ENCODE measurements around the gene P2RY11. TPM values are rescaled to one million over a fixed set of nuclear protein-coding genes. Genes with fewer than 3 reads are reported as not detected.

The P2RY11 gene
- total RNA-seq, 1 donor from 2014 or later = 62.5 TPM

GRCh38 chr19:10087296-10088061 is 24.0 kb upstream of the P2RY11 start:
- intact Hi-C loops (cut with micrococcal nuclease) = loop anchor here (10.0 kb wide), 1 partner anchor 1253 kb away; the partner anchor contains the start of genes MBD3L1 and ZNF558
- Mint-ChIP-seq H3K4me1 (peaks cover 14% of the 10 kb centered on the region), H3K27me3 (no peaks in the 10 kb centered on the region), H3K4me3 (peak overlapping the region; percentile 91), H3K36me3 (ENCODE audit: low read depth) (peaks cover 35% of the 10 kb centered on the region), H3K27ac (peak overlapping the region; percentile 79), H3K9me3 (no peaks in the 10 kb centered on the region)
- no peak for DNase-seq

GRCh38 chr19:10088949-10089554 is 22.4 kb upstream of the P2RY11 start:
- Mint-ChIP-seq H3K4me3 (no peak overlapping the region), H3K27ac (no peak overlapping the region), H3K4me1 (peaks cover 15% of the 10 kb centered on the region), H3K36me3 (ENCODE audit: low read depth) (peaks cover 47% of the 10 kb centered on the region), H3K27me3 (no peaks in the 10 kb centered on the region), H3K9me3 (no peaks in the 10 kb centered on the region)
- peak; percentile 56 for DNase-seq
- intact Hi-C loops (cut with micrococcal nuclease) = loop anchor here (10.0 kb wide), 1 partner anchor 1254 kb away; the partner anchor contains the start of genes MBD3L1 and ZNF558

GRCh38 chr19:10089801-10090375 is 21.6 kb upstream of the P2RY11 start:
- Mint-ChIP-seq H3K4me3 (no peak overlapping the region), H3K9me3 (no peaks in the 10 kb centered on the region), H3K4me1 (peaks cover 15% of the 10 kb centered on the region), H3K27me3 (no peaks in the 10 kb centered on the region), H3K36me3 (ENCODE audit: low read depth) (peaks cover 53% of the 10 kb centered on the region), H3K27ac (peak overlapping the region; percentile 51)
- DNase-seq = peak; percentile 59
- intact Hi-C loops (cut with micrococcal nuclease) = loop anchor here (10.0 kb wide), 1 partner anchor 1255 kb away; the partner anchor contains the start of genes MBD3L1 and ZNF558

GRCh38 chr19:10091370-10091687 is 20.2 kb upstream of the P2RY11 start:
- H3K4me3 Mint-ChIP-seq = no peak overlapping the region
- H3K27ac Mint-ChIP-seq = no peak overlapping the region
- H3K36me3 Mint-ChIP-seq (ENCODE audit: low read depth) = peaks cover 56% of the 10 kb centered on the region
- H3K27me3 Mint-ChIP-seq = no peaks in the 10 kb centered on the region
- H3K4me1 Mint-ChIP-seq = peaks cover 15% of the 10 kb centered on the region
- intact Hi-C loops (cut with micrococcal nuclease) = no loop called here
- no peaks in the 10 kb centered on the region for H3K9me3 Mint-ChIP-seq
- no peak for DNase-seq

DNA sequence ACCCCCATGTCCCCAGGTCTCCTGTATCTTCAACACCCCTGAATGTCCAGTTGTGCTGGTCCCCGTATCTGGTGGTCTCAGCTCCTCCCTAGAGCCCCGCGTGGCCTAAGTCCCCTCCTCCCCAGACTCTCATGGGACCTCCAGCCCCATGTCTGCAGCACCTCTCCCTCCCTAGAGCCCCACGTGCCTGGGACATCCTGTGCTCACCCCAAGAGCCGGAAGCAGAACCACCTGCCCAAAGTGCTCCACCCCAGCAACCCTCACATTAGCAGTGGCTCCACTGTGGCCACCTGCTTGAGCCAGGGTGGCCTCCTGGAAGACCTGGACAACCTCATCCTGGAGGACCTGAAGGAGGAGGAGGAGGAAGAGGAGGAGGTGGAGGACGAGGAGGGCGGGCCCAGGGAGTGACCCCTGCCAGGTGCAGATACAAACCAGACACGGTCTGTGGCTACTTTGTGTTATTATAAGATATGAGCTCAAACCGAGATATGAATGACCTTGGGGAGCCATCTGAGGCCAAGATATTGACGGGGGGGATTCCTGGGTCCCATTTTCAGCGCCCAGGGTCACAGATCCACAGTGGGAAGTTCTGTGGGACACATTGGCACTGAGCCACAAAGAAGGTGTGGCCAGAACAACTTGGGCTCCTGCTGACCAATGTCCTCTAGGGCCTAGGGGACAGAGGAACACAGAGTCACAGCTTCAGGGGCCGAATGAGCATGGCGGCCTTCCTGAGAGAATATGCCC is 19.4 kb upstream of the P2RY11 start:
- peak overlapping the region; percentile 4 for H3K27ac Mint-ChIP-seq
- H3K9me3 Mint-ChIP-seq = no peaks in the 10 kb centered on the region
- peaks cover 13% of the 10 kb centered on the region for H3K4me1 Mint-ChIP-seq
- DNase-seq = peak; percentile 58
- H3K27me3 Mint-ChIP-seq = no peaks in the 10 kb centered on the region
- H3K4me3 Mint-ChIP-seq = no peak overlapping the region
- peaks cover 55% of the 10 kb centered on the region for H3K36me3 Mint-ChIP-seq (ENCODE audit: low read depth)
- intact Hi-C loops (cut with micrococcal nuclease) = no loop called here

DNA sequence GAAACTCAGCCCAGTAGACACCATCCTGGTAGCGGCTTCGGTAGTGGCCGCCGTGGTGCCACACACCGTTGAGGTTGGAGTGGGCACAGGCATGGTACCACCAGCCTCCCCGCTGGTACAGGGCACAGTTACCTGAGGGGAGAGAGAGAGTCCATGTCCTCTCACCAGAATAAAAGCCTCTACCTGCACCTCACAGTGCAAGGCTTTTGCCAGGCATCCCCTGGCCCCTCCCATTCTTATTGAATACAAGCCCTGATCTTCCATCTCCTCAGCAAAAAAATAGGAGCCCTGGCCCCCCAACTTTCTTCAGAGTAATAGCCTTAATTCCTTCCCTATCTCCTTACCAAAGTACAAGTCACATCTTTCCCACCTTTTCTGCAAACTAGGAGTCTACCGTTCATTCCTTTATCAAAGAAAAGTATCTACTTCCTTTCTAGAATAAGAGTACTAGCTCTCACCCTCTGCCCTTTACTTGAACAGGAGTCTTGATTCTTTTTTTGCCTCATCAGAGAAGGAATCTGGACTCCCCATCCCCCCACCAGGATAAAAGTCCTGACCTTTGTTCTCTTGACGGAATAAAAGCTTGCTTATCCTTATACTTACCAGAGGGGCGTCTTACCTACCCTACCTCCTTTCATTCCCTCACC is 18.7 kb upstream of the P2RY11 start:
- intact Hi-C loops (cut with micrococcal nuclease) = no loop called here
- Mint-ChIP-seq H3K27ac (no peak overlapping the region), H3K36me3 (ENCODE audit: low read depth) (peaks cover 49% of the 10 kb centered on the region), H3K27me3 (no peaks in the 10 kb centered on the region), H3K4me1 (peaks cover 7% of the 10 kb centered on the region), H3K4me3 (no peak overlapping the region), H3K9me3 (no peaks in the 10 kb centered on the region)
- no peak for DNase-seq

GRCh38 chr19:10093295-10094186 is 18.0 kb upstream of the P2RY11 start:
- no peak overlapping the region for H3K27ac Mint-ChIP-seq
- H3K36me3 Mint-ChIP-seq (ENCODE audit: low read depth) = peaks cover 49% of the 10 kb centered on the region
- no peaks in the 10 kb centered on the region for H3K9me3 Mint-ChIP-seq
- no peak overlapping the region for H3K4me3 Mint-ChIP-seq
- intact Hi-C loops (cut with micrococcal nuclease) = no loop called here
- peak; percentile 62 for DNase-seq
- no peaks in the 10 kb centered on the region for H3K27me3 Mint-ChIP-seq
- peaks cover 10% of the 10 kb centered on the region for H3K4me1 Mint-ChIP-seq

- H3K27me3 Mint-ChIP-seq = no peaks in the 10 kb centered on the region
- no peaks in the 10 kb centered on the region for H3K9me3 Mint-ChIP-seq
- peak overlapping the region; percentile 47 for H3K4me3 Mint-ChIP-seq
- peaks cover 19% of the 10 kb centered on the region for H3K4me1 Mint-ChIP-seq
- intact Hi-C loops (cut with micrococcal nuclease) = loop anchor here (1.0 kb wide), 1 partner anchor 9 kb away; the partner anchor contains the start of gene SHFL
- peaks cover 41% of the 10 kb centered on the region for H3K36me3 Mint-ChIP-seq (ENCODE audit: low read depth)
- peak overlapping the region; percentile 58 for H3K27ac Mint-ChIP-seq
- DNase-seq = no peak
Measured at GRCh38 chr19:10095622-10095947, 15.9 kb upstream of the P2RY11 start.

DNA sequence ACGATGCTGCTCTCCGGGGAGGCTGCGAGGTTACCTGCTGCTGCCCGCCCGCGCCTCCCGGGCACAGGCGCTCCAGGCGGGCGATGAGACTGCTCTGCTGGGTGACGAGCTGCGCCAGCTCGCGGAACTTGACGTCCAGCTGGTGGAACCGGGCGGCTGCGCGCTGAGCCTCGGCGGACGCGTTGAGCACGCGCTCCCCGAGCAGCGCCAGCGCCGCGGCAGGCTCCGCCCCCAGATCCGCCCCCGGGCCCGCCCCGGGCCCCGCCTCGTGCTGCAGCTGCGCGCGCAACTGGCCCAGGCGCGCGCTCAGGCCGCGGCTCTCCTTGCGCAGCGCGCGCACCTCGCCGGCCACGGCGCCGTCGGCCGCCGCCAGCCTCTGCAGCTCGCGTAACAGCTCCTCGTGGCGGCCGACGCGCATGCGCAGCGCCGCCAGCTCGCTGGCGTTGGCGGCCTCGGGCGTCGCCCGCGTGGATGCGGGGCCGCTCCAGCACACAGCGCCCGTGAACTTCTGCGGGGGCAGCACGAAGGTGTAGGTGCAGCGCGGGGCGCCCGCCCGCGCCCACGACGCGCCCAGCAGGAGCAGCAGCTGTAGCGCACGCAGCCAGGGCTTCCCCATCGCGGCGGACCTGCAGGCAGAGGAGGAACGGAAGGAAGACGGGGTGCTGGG is 15.4 kb upstream of the P2RY11 start:
- H3K4me1 Mint-ChIP-seq = peaks cover 20% of the 10 kb centered on the region
- H3K9me3 Mint-ChIP-seq = no peaks in the 10 kb centered on the region
- intact Hi-C loops (cut with micrococcal nuclease) = loop anchor here (1.0 kb wide), 2 partner anchors 8 to 10 kb away; partner anchors contain the start of gene SHFL
- peak; percentile 98 for DNase-seq
- H3K27me3 Mint-ChIP-seq = no peaks in the 10 kb centered on the region
- H3K4me3 Mint-ChIP-seq = peak overlapping the region; percentile 62
- peaks cover 36% of the 10 kb centered on the region for H3K36me3 Mint-ChIP-seq (ENCODE audit: low read depth)
- peak overlapping the region; percentile 80 for H3K27ac Mint-ChIP-seq

DNA sequence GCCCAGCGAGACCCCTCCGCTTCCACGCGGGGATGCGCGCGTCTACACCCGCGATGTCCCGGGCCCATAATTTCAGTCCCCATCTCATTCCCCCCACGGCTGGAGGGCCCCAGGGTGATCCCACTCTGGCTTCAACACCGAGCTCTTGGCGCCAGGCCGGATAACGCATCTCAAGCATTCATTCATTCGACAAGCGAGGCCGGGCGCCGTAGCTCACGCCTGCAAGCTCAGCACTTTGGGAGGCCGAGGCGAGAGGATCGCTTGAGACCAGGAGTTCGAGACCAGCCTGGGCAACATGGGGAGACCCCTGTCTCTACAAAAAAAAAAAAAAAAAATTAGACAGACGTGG is 14.9 kb upstream of the P2RY11 start:
- no peak for DNase-seq
- peak overlapping the region; percentile 80 for H3K27ac Mint-ChIP-seq
- no peaks in the 10 kb centered on the region for H3K27me3 Mint-ChIP-seq
- intact Hi-C loops (cut with micrococcal nuclease) = loop anchor here (1.0 kb wide), 1 partner anchor 8 kb away; no protein-coding TSS in a partner anchor
- peaks cover 33% of the 10 kb centered on the region for H3K36me3 Mint-ChIP-seq (ENCODE audit: low read depth)
- H3K4me1 Mint-ChIP-seq = peaks cover 20% of the 10 kb centered on the region
- peak overlapping the region; percentile 62 for H3K4me3 Mint-ChIP-seq
- H3K9me3 Mint-ChIP-seq = no peaks in the 10 kb centered on the region

- Mint-ChIP-seq H3K27me3 (peaks cover 1% of the 10 kb centered on the region), H3K9me3 (no peaks in the 10 kb centered on the region), H3K36me3 (ENCODE audit: low read depth) (peaks cover 6% of the 10 kb centered on the region), H3K27ac (peak overlapping the region; percentile 14), H3K4me3 (no peak overlapping the region), H3K4me1 (peaks cover 43% of the 10 kb centered on the region)
- intact Hi-C loops (cut with micrococcal nuclease) = loop anchor here (10.0 kb wide), 2 partner anchors 465 to 995 kb away; partner anchors contain the start of genes CDKN2D and KRI1
- DNase-seq = no peak
Measured at GRCh38 chr19:10100163-10100785, 11.2 kb upstream of the P2RY11 start.

DNA sequence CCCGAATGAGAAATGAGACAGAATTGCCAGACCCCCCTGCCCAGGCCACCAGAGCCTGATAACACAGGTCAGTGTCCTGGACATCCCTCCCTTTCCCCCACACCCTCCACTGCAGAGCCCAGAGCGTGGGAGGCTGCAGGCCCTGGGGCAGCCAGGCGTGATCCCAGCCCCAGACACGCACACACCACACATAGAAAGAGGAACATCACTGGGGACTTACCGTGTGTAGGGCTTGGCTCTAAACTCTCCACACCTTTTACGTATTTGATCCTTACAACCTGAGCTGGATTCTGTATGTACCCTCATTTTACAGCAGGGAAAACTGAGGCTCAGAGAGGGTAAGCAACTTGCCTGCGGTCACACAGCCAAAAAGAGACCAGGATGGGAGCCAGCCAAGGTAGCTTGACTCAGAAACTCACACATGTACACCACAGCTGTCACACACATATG is 8.7 kb upstream of the P2RY11 start:
- Mint-ChIP-seq H3K9me3 (no peaks in the 10 kb centered on the region), H3K36me3 (ENCODE audit: low read depth) (peaks cover 18% of the 10 kb centered on the region), H3K27ac (peak overlapping the region; percentile 95), H3K27me3 (peaks cover 1% of the 10 kb centered on the region), H3K4me3 (peak overlapping the region; percentile 50), H3K4me1 (peaks cover 58% of the 10 kb centered on the region)
- intact Hi-C loops (cut with micrococcal nuclease) = loop anchor here (10.0 kb wide), 2 partner anchors 462 to 992 kb away; partner anchors contain the start of genes CDKN2D and KRI1
- peak; percentile 61 for DNase-seq
